Right atrium auricular region (tissue), 2 donors: ENCODE results near the gene ABCD3. TPM values are rescaled to one million over a fixed set of nuclear protein-coding genes. Genes with fewer than 3 reads are reported as not detected.

Experiments used
- DNase-seq: peaks from one replicate; pipeline ENCODE4 v3.0.0-alpha.2; 2019; ENCODE audit warnings: low spot score
- H3K27ac ChIP-seq, 2 donors: fragments of 200-600 bp; sonication (generic); 1 replicate in 1 of 2; 2 replicates in 1 of 2; pipeline ENCODE4 v1.5.1; 2016 to 2019
- H3K27me3 ChIP-seq, 2 donors: fragments of 200-600 bp; sonication (generic); one replicate each; pipeline versions ENCODE4 v1.5.1 to v1.6.0; 2017 to 2019
- H3K36me3 ChIP-seq: fragments of 200-600 bp; sonication (generic); one replicate; pipeline ENCODE4 v1.5.1; 2016
- H3K4me1 ChIP-seq, 2 donors: fragments of 200-600 bp; sonication (generic); one replicate each; pipeline versions ENCODE4 v1.5.1 to v1.6.0; 2017 to 2019
- H3K4me3 ChIP-seq, 2 donors: fragments of 200-600 bp; sonication (generic); 1 replicate in 1 of 2; 2 replicates in 1 of 2; pipeline ENCODE4 v1.5.1; 2017 to 2019; ENCODE audit warnings: mild to moderate bottlenecking in 1 of 2, moderate library complexity in 1 of 2
- H3K9me3 ChIP-seq, 2 donors: fragments of 200-600 bp; sonication (generic); one replicate each; pipeline ENCODE4 v1.5.1; 2019
- total RNA-seq, 2 donors: library from RNA; depleted of rRNA; stranded (reverse); fragments of >200 nt; gene quantifications; one replicate each; pipeline ENCODE4 v1.1.0, GENCODE V29; 2016
- TF ChIP-seq, protein P1 (sequence below), 2 donors: fragments of 200-600 bp; sonication (generic); IDR thresholded peaks; one replicate each; pipeline ENCODE4 v1.5.1; 2019; ENCODE audit warnings: antibody characterized with exemption in 2 of 2

ABCD3 gene
- total RNA-seq, 2 donors from 2014 or later: 24.6 to 54.1 TPM

DNA sequence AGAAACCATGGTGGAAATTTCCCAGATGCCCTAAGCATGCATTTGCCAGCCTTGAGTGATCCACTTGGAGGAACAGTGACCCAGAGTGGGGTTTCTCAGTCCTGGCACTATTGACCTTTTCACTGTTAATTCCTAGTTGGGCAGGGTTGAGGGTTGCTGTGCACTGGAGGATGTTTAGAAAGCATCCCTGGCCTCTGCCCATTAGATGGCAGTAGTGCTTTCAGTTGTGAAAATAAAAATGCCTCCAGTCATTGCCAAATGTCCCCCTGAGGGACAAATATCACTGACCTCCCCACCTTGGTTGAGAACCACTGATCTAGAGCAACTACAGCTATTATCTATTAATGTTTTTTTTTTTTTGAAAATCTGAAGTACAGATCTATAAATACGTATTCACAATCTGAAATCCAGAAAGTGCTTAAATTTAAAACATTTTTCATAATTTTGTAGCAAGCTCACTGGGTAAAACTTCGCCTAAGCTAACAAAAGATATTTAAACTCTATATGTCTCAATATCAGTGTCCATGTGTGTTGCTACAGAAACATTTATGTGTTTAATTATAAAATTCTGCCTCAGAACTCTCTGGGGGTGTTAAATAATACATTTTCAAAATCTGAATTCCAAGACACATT lies 96.0 kb downstream of the ABCD3 start:
- TF ChIP-seq, protein P1, sequence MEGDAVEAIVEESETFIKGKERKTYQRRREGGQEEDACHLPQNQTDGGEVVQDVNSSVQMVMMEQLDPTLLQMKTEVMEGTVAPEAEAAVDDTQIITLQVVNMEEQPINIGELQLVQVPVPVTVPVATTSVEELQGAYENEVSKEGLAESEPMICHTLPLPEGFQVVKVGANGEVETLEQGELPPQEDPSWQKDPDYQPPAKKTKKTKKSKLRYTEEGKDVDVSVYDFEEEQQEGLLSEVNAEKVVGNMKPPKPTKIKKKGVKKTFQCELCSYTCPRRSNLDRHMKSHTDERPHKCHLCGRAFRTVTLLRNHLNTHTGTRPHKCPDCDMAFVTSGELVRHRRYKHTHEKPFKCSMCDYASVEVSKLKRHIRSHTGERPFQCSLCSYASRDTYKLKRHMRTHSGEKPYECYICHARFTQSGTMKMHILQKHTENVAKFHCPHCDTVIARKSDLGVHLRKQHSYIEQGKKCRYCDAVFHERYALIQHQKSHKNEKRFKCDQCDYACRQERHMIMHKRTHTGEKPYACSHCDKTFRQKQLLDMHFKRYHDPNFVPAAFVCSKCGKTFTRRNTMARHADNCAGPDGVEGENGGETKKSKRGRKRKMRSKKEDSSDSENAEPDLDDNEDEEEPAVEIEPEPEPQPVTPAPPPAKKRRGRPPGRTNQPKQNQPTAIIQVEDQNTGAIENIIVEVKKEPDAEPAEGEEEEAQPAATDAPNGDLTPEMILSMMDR (IDR thresholded peaks at IDR 0.05): peak in 1 of 2 donors; percentile 69
- Histone ChIP-seq H3K36me3 (no peaks in the 10 kb centered on the region), H3K27ac (no peak overlapping the region), H3K27me3 (no peaks in the 10 kb centered on the region), H3K4me1 (no peaks in the 10 kb centered on the region), H3K4me3 (no peak overlapping the region), H3K9me3 (no peaks in the 10 kb centered on the region)
- no peak for DNase-seq

DNA sequence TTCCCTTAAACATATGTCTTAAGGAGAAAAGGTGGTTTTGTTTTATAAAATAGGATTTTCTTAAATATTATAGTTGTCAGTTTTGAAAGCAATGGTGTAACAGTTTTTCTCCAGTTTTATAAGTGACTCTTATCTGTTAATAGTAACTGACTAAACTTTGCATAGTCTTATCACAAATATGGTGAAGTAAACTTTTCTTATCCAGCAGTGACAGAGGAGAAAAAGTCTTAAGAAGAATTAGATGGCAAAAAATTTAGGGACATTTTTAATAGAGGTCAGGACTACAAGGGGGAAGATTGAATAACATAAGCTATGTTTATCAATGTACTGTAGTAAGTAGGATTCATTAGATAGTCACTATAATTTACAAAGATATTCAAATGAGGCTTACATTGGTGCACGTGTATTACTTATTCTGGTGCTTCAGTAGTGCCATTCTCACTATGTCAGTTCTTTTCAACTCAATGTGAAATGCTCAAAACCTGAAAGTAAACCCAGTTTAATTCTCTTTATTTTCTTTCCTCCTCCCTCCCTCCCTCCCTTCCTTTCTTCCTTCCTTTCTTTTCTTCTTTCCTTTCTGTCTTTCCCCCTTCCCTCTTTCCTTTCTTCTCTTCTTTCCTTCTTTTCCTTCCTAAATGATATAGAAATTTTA lies 97.2 kb downstream of the ABCD3 start:
- Histone ChIP-seq H3K27me3 (no peaks in the 10 kb centered on the region), H3K4me1 (no peaks in the 10 kb centered on the region), H3K9me3 (no peaks in the 10 kb centered on the region), H3K27ac (no peak overlapping the region), H3K36me3 (no peaks in the 10 kb centered on the region), H3K4me3 (no peak overlapping the region)
- TF ChIP-seq, protein P1 (IDR thresholded peaks at IDR 0.05): no peak
- DNase-seq: no peak

DNA sequence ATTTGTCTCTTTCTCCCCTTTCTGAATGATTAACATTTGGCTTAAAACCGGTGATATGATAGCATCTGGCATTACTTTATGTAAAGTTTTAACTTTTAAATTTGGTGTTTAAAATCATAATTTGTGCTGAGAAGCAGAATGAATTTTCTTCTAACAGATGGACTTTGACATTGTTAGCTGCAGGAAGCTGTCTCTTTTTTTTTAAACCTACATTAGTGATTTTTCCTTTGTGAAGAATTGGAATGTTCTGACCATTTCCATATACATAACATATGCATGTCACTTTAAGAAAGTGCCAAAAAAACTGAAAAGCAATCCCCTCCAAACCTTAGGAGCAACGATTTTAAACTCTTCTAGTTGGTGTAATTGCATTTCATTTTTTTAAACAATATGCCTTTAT lies 101.2 kb downstream of the ABCD3 start:
- no peaks in the 10 kb centered on the region for H3K4me1 ChIP-seq
- DNase-seq: no peak
- no peaks in the 10 kb centered on the region for H3K9me3 ChIP-seq
- no peak overlapping the region for H3K27ac ChIP-seq
- H3K27me3 ChIP-seq: no peaks in the 10 kb centered on the region
- TF ChIP-seq, protein P1 (IDR thresholded peaks at IDR 0.05): no peak
- H3K4me3 ChIP-seq: no peak overlapping the region
- H3K36me3 ChIP-seq: no peaks in the 10 kb centered on the region

DNA sequence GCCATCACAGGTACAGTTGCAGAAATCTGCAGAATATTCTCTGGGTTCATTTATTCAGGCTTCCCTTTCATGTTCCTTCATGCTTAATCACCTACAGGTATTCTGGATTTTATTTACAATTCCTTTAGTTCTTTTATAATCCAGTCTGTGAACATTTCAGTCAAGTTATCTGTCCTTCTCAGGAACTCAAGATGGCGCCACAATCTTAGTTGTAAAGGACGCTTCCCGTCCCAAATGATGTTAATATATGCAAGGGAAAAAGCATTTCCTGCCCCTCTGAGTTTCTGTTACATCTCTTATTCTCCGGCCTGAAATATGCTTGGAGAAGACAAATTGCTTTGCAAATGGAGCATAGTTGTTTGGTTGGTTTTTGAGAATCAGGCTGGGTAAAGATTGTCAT lies 104.1 kb downstream of the ABCD3 start:
- H3K27ac ChIP-seq: no peak overlapping the region
- no peak overlapping the region for H3K4me3 ChIP-seq
- no peaks in the 10 kb centered on the region for H3K36me3 ChIP-seq
- TF ChIP-seq, protein P1 (IDR thresholded peaks at IDR 0.05): peak in 1 of 2 donors; percentile 64
- no peak for DNase-seq
- no peaks in the 10 kb centered on the region for H3K27me3 ChIP-seq
- H3K4me1 ChIP-seq: no peaks in the 10 kb centered on the region
- no peaks in the 10 kb centered on the region for H3K9me3 ChIP-seq

DNA sequence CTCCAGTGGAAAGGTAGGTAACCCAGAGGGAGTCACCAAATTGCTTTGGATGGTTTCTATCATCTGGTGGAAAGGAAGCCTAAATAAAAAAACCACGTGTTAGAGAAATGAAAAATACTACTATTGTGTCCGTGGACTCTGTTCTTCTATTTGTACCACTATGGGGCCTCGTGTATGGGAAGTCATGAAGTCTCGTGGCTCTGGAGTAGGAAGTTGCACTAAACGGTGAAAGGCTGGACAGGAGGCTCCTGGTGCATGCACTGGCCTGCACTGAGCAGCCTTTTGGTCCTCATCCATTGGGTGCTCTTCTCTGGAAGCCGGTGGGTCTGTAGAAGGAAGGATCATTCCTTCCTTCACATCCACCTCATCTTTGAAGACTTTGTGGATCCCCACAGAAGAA lies 106.3 kb downstream of the ABCD3 start:
- no peak for DNase-seq

More for the DNA sequence above, 106.3 kb downstream of the ABCD3 start:
- H3K27ac ChIP-seq: no peak overlapping the region
- H3K27me3 ChIP-seq: no peaks in the 10 kb centered on the region
- H3K4me3 ChIP-seq: no peak overlapping the region
- no peaks in the 10 kb centered on the region for H3K9me3 ChIP-seq
- H3K4me1 ChIP-seq: peaks cover 0 to 11% of the 10 kb centered on the region in 2 donors
- peaks cover 3% of the 10 kb centered on the region for H3K36me3 ChIP-seq
- TF ChIP-seq, protein P1 (IDR thresholded peaks at IDR 0.05): no peak
